Natural killer cell (primary cell): ENCODE measurements around the gene UBTD1. TPM values are rescaled to one million over a fixed set of nuclear protein-coding genes. Genes with fewer than 3 reads are reported as not detected.

Experiments
- ATAC-seq, 3 donors: fragments of 150-1000 bp in 2 of 3; fragments of 200-7000 bp in 1 of 3; cut with Tn5 transposase; 1 replicate in 1 of 3; 2 replicates in 2 of 3; pipeline ENCODE4 v1.10.0; 2021; ENCODE audit warnings: mild to moderate bottlenecking in 2 of 3, moderate library complexity in 2 of 3
- DNase-seq, 2 donors: peaks; one replicate each; pipeline versions ENCODE4 v3.0.0 to v3.0.0-alpha.2; 2013 to 2021; ENCODE audit warnings: mixed read lengths in 1 of 2
- H3K27ac ChIP-seq: one replicate; pipeline ENCODE4 v1.5.1; 2013; ENCODE audit warnings: mild to moderate bottlenecking, low read length
- H3K27me3 ChIP-seq: one replicate; pipeline ENCODE4 v1.6.1; 2013; ENCODE audit warnings: low read length; ENCODE audit not compliant: control insufficient read depth, insufficient read depth
- H3K36me3 ChIP-seq: one replicate; pipeline ENCODE4 v1.6.1; 2013; ENCODE audit warnings: low read length; ENCODE audit not compliant: control insufficient read depth, insufficient read depth
- H3K4me1 ChIP-seq: one replicate; pipeline ENCODE4 v1.6.1; 2013; ENCODE audit warnings: low read length; ENCODE audit not compliant: control insufficient read depth, insufficient read depth
- H3K4me3 ChIP-seq: one replicate; pipeline ENCODE4 v1.5.1; 2013; ENCODE audit warnings: low read length
- H3K9me3 ChIP-seq: one replicate; pipeline ENCODE4 v1.6.1; 2013; ENCODE audit warnings: low read length; ENCODE audit not compliant: control insufficient read depth, insufficient read depth
- H3K27ac Mint-ChIP-seq, 2 donors: one replicate each; pipeline ENCODE4 v1.8.0; 2022; ENCODE audit warnings: mild to moderate bottlenecking in 2 of 2, mixed read lengths in 2 of 2, moderate library complexity in 1 of 2
- H3K27me3 Mint-ChIP-seq, 2 donors: one replicate each; pipeline ENCODE4 v1.8.0; 2022; ENCODE audit warnings: low read depth in 2 of 2, mixed read lengths in 2 of 2
- H3K36me3 Mint-ChIP-seq: one replicate; pipeline ENCODE4 v1.8.0; 2022; ENCODE audit warnings: mixed read lengths
- H3K4me1 Mint-ChIP-seq, 2 donors: one replicate each; pipeline ENCODE4 v1.8.0; 2022; ENCODE audit warnings: mixed read lengths in 2 of 2
- H3K4me3 Mint-ChIP-seq: one replicate; pipeline ENCODE4 v1.8.0; 2022; ENCODE audit warnings: mild to moderate bottlenecking, moderate library complexity, mixed read lengths
- H3K9me3 Mint-ChIP-seq, 2 donors: one replicate each; pipeline ENCODE4 v1.8.0; 2022; ENCODE audit warnings: mixed read lengths in 2 of 2
- WGBS: methylation state at CpG from one replicate; pipeline ENCODE4 v1.1.7; 2013; ENCODE audit warnings: missing lambda C conversion rate; ENCODE audit not compliant: insufficient coverage; 5-methylcytosine and 5-hydroxymethylcytosine counted together
- intact Hi-C: fragments of 100-400 bp; cut with micrococcal nuclease; formaldehyde crosslinking; loops from one replicate; pipeline ENCODE4 v1.14.2; 2022
- total RNA-seq, 4 donors: library from RNA; stranded (reverse); fragments of 120-200 nt in 1 of 4; gene quantifications; one replicate each; pipeline versions ENCODE4 v1.2.3 to v1.2.4, GENCODE V29; 2013 to 2022
- TF ChIP-seq, protein P1 (sequence below): fragments of 200-600 bp; IDR thresholded peaks from one replicate; pipeline ENCODE4 v1.8.0; 2022; ENCODE audit warnings: antibody characterized with exemption

The UBTD1 gene
- total RNA-seq, 3 donors from 2014 or later (not counting 1 experiment from before 2014, with no cell fraction given) = 0.70 to 1.1 (median 0.75) TPM

- ATAC-seq (no peak), DNase-seq (no peak)
- H3K9me3 ChIP-seq = no peaks in the 10 kb centered on the region
- no peaks in the 10 kb centered on the region for H3K36me3 ChIP-seq
- H3K27ac ChIP-seq = no peak overlapping the region
- Mint-ChIP-seq H3K4me1 (no peaks in the 10 kb centered on the region), H3K27ac (no peak overlapping the region), H3K9me3 (no peaks in the 10 kb centered on the region), H3K4me3 (no peak overlapping the region), H3K36me3 (no peaks in the 10 kb centered on the region), H3K27me3 (peaks cover 0 to 5% of the 10 kb centered on the region in 2 donors)
- 78% methylated on average over 6 of the region's 6 CpGs for WGBS
- no peaks in the 10 kb centered on the region for H3K27me3 ChIP-seq
- TF ChIP-seq, protein P1, sequence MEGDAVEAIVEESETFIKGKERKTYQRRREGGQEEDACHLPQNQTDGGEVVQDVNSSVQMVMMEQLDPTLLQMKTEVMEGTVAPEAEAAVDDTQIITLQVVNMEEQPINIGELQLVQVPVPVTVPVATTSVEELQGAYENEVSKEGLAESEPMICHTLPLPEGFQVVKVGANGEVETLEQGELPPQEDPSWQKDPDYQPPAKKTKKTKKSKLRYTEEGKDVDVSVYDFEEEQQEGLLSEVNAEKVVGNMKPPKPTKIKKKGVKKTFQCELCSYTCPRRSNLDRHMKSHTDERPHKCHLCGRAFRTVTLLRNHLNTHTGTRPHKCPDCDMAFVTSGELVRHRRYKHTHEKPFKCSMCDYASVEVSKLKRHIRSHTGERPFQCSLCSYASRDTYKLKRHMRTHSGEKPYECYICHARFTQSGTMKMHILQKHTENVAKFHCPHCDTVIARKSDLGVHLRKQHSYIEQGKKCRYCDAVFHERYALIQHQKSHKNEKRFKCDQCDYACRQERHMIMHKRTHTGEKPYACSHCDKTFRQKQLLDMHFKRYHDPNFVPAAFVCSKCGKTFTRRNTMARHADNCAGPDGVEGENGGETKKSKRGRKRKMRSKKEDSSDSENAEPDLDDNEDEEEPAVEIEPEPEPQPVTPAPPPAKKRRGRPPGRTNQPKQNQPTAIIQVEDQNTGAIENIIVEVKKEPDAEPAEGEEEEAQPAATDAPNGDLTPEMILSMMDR = no peak
- H3K4me3 ChIP-seq = no peak overlapping the region
- no peaks in the 10 kb centered on the region for H3K4me1 ChIP-seq
- intact Hi-C loops = no loop called here
These were observed 35.2 kb downstream of the UBTD1 start for GRCh38 chr10:97533888-97534287.

- H3K9me3 Mint-ChIP-seq = no peaks in the 10 kb centered on the region
- H3K4me1 ChIP-seq = no peaks in the 10 kb centered on the region
- H3K36me3 ChIP-seq = no peaks in the 10 kb centered on the region
- no peaks in the 10 kb centered on the region for H3K27me3 ChIP-seq
- no peak overlapping the region for H3K4me3 ChIP-seq
- peaks cover 0 to 4% of the 10 kb centered on the region in 2 donors for H3K27me3 Mint-ChIP-seq
- H3K36me3 Mint-ChIP-seq = no peaks in the 10 kb centered on the region
- peak in 2 of 3 donors; percentile 40 to 57 for ATAC-seq
- TF ChIP-seq, protein P1 = peak; percentile 22
- no peak overlapping the region for H3K4me3 Mint-ChIP-seq
- DNase-seq = peak in 1 of 2 donors; percentile 31
- no peak overlapping the region for H3K27ac Mint-ChIP-seq
- no peaks in the 10 kb centered on the region for H3K9me3 ChIP-seq
- 80% methylated on average over 6 of the region's 6 CpGs for WGBS
- intact Hi-C loops = no loop called here
- no peaks in the 10 kb centered on the region for H3K4me1 Mint-ChIP-seq
- H3K27ac ChIP-seq = no peak overlapping the region
These were observed 36.1 kb downstream of the UBTD1 start for GRCh38 chr10:97534746-97535367.

- H3K36me3 ChIP-seq = no peaks in the 10 kb centered on the region
- 84% methylated on average over 5 of the region's 5 CpGs for WGBS
- H3K27ac ChIP-seq = no peak overlapping the region
- ATAC-seq (no peak), DNase-seq (no peak)
- no peaks in the 10 kb centered on the region for H3K27me3 ChIP-seq
- no peaks in the 10 kb centered on the region for H3K9me3 ChIP-seq
- intact Hi-C loops = no loop called here
- H3K27me3 Mint-ChIP-seq = no peaks in the 10 kb centered on the region
- H3K4me3 ChIP-seq = no peak overlapping the region
- no peak overlapping the region for H3K4me3 Mint-ChIP-seq
- TF ChIP-seq, protein P1 = no peak
- H3K27ac Mint-ChIP-seq = no peak overlapping the region
- no peaks in the 10 kb centered on the region for H3K4me1 Mint-ChIP-seq
- no peaks in the 10 kb centered on the region for H3K9me3 Mint-ChIP-seq
- no peaks in the 10 kb centered on the region for H3K36me3 Mint-ChIP-seq
- H3K4me1 ChIP-seq = no peaks in the 10 kb centered on the region
These were observed 38.6 kb downstream of the UBTD1 start for GRCh38 chr10:97537186-97537869.
